Sigmoid colon (tissue), 3 donors: ENCODE data around the gene ASAP2.

Source experiments
- POLR2A ChIP-seq, 2 donors: fragments of 450-650 bp; IDR thresholded peaks; one replicate each; pipeline ENCODE4 v1.6.1; 2016; ENCODE audit warnings: antibody characterized with exemption in 2 of 2, mild to moderate bottlenecking in 2 of 2, moderate library complexity in 2 of 2
- TF ChIP-seq, protein P1 (sequence below), 4 experiments: fragments of 450-650 bp in 3 of 4; fragments of 200-600 bp in 1 of 4; IDR thresholded peaks; one replicate each; pipeline ENCODE4 v1.5.1; 2016 to 2019; ENCODE audit warnings: antibody characterized with exemption in 4 of 4, mild to moderate bottlenecking in 3 of 4, moderate library complexity in 2 of 4

DNA sequence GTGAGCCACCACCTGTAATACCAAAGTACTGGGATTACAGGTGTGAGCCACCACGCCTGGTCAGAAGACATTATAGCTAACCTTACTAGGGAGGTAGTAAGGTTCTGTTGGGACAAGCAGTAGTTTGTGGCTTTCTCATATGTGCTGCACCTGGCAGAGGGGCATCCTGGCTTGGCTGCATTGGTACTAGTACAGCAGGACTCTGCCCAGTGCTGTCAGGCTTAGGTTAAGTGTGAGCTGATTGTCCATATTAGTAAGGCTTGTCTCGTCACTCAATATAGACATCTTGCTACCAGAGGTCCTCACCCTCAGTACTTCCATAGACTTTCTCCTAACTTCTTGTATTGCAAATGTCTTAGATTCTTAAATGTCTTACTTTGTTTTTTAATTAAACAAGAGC, 96.1 kb downstream of the ASAP2 start:
- TF ChIP-seq POLR2A (IDR thresholded peaks at IDR 0.05), result no peak
- TF ChIP-seq, protein P1, sequence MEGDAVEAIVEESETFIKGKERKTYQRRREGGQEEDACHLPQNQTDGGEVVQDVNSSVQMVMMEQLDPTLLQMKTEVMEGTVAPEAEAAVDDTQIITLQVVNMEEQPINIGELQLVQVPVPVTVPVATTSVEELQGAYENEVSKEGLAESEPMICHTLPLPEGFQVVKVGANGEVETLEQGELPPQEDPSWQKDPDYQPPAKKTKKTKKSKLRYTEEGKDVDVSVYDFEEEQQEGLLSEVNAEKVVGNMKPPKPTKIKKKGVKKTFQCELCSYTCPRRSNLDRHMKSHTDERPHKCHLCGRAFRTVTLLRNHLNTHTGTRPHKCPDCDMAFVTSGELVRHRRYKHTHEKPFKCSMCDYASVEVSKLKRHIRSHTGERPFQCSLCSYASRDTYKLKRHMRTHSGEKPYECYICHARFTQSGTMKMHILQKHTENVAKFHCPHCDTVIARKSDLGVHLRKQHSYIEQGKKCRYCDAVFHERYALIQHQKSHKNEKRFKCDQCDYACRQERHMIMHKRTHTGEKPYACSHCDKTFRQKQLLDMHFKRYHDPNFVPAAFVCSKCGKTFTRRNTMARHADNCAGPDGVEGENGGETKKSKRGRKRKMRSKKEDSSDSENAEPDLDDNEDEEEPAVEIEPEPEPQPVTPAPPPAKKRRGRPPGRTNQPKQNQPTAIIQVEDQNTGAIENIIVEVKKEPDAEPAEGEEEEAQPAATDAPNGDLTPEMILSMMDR (IDR thresholded peaks at IDR 0.05), result no peak
